ENCODE measurements around the gene CNKSR3. TPM values are rescaled to one million over a fixed set of nuclear protein-coding genes. Genes with fewer than 3 reads are reported as not detected.

CNKSR3 gene
- total RNA-seq, 4 donors from 2014 or later = 10.4 to 23.9 (median 19.6) TPM

DNA sequence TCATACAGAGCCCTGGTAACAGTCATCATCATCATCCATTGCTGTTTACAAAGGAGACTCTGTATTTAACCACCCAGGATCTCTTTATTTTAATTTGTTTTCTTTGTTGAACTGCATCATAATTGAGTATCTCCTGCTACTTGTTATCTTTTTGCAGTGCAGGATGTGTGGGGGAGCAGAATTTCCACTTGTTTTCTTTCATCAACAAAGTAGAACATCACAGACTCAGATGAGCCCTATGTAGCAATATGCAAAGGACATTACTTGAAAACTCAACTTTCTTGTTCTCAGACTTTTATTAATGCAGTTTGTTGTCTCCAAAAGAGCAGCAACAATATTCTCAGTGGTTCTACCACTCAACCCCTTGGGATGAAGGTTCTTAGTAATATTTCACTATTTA, 115.2 kb downstream of the CNKSR3 start:
- no peak for DNase-seq (ENCODE audit: extremely low spot score)
- Histone ChIP-seq H3K36me3 (no peaks in the 10 kb centered on the region), H3K27me3 (no peaks in the 10 kb centered on the region), H3K9me3 (no peaks in the 10 kb centered on the region), H3K4me3 (no peak overlapping the region), H3K27ac (replicated peaks in 1 of 4) (no peak overlapping the region), H3K4me1 (no peaks in the 10 kb centered on the region)
- intact Hi-C loops (cut with DNase I) = no loop called here
- TF ChIP-seq CTCF (IDR thresholded peaks at IDR 0.05) = no peak
- TF ChIP-seq POLR2A (IDR thresholded peaks at IDR 0.05; ENCODE audit: low read depth) = no peak
- no peak for TF ChIP-seq POLR2AphosphoS5 (IDR thresholded peaks at IDR 0.05)
- TF ChIP-seq EP300 (IDR thresholded peaks at IDR 0.05) = no peak

DNA sequence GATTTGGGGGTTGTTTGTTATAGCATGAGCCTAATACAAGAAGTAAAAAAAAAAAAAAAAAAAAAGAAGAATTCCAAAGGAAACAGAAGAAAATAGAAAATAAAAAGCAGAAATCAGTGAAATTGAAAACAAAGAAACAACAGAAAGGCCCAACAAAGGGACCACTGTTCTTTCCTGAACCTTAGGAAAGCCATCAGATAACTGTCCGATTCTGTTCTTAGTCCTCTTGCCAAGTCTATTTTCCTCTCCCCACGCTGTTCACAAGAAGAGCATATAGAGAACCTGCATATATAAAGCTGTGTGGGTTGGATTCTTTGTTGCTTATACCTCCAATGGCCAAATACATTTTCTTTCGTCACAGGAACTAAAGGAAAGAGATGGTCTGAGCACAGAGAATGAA, 115.9 kb downstream of the CNKSR3 start:
- DNase-seq (ENCODE audit: extremely low spot score) = no peak
- H3K27ac ChIP-seq (replicated peaks in 1 of 4) = no peak overlapping the region
- no peaks in the 10 kb centered on the region for H3K4me1 ChIP-seq
- H3K27me3 ChIP-seq = no peaks in the 10 kb centered on the region
- no peak overlapping the region for H3K4me3 ChIP-seq
- WGBS = 87% methylated on average over 3 of the region's 3 CpGs
- intact Hi-C loops (cut with DNase I) = no loop called here
- no peaks in the 10 kb centered on the region for H3K36me3 ChIP-seq
- no peak for TF ChIP-seq POLR2AphosphoS5 (IDR thresholded peaks at IDR 0.05)
- TF ChIP-seq EP300 (IDR thresholded peaks at IDR 0.05) = no peak
- TF ChIP-seq POLR2A (IDR thresholded peaks at IDR 0.05; ENCODE audit: low read depth) = no peak
- no peak for TF ChIP-seq CTCF (IDR thresholded peaks at IDR 0.05)
- H3K9me3 ChIP-seq = no peaks in the 10 kb centered on the region

- Histone ChIP-seq H3K4me1 (no peaks in the 10 kb centered on the region), H3K4me3 (no peak overlapping the region), H3K27ac (replicated peaks in 1 of 4) (no peak overlapping the region), H3K36me3 (no peaks in the 10 kb centered on the region), H3K27me3 (no peaks in the 10 kb centered on the region), H3K9me3 (peaks cover 0 to 3% (median 0%) of the 10 kb centered on the region in 4 donors)
- no peak for DNase-seq (ENCODE audit: extremely low spot score)
- intact Hi-C loops (cut with DNase I) = no loop called here
- TF ChIP-seq EP300 (IDR thresholded peaks at IDR 0.05) (no peak), POLR2A (IDR thresholded peaks at IDR 0.05; ENCODE audit: low read depth) (no peak), CTCF (IDR thresholded peaks at IDR 0.05) (no peak), POLR2AphosphoS5 (IDR thresholded peaks at IDR 0.05) (no peak)
- WGBS = 96% methylated on average over 1 of the region's 1 CpG
Measured at GRCh38 chr6:154390034-154390433, 120.5 kb downstream of the CNKSR3 start.

DNA sequence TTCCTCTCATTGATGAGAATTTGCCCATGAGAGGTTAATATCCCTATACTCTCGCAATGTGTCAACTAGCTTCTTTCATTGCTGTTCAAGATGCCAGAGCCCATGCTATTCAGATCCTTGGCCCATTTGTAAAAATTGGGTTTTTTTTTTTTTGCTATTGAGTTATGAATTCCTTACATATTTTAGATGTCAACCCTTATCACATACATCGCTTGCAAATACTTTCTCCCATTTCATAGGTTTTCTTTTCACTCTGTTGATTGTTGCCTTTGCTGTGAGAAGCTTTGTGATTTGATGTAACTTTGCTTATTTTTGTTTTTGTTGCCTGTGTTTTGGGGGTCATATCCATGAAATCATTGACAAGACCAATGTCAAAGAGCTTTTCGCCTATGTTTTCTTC, 121.7 kb downstream of the CNKSR3 start:
- DNase-seq (ENCODE audit: extremely low spot score) = no peak
- 99% methylated on average over 3 of the region's 3 CpGs for WGBS
- intact Hi-C loops (cut with DNase I) = no loop called here
- Histone ChIP-seq H3K4me3 (no peak overlapping the region), H3K4me1 (peaks cover 0 to 11% (median 10%) of the 10 kb centered on the region in 4 donors), H3K9me3 (peaks cover 0 to 3% (median 0%) of the 10 kb centered on the region in 4 donors), H3K27me3 (no peaks in the 10 kb centered on the region), H3K36me3 (no peaks in the 10 kb centered on the region), H3K27ac (replicated peaks in 1 of 4) (no peak overlapping the region)
- TF ChIP-seq CTCF (IDR thresholded peaks at IDR 0.05) = no peak
- no peak for TF ChIP-seq POLR2AphosphoS5 (IDR thresholded peaks at IDR 0.05)
- no peak for TF ChIP-seq EP300 (IDR thresholded peaks at IDR 0.05)
- no peak for TF ChIP-seq POLR2A (IDR thresholded peaks at IDR 0.05; ENCODE audit: low read depth)
